SH-SY5Y (cell line): ENCODE results near the gene BAZ2B.

ENCODE experiments used
- GATA2 ChIP-seq: IDR thresholded peaks from 2 replicates; pipeline ENCODE4 v1.6.1; 2011; ENCODE audit warnings: mild to moderate bottlenecking, low read depth, low read length
- GATA3 ChIP-seq: IDR thresholded peaks from 2 replicates; pipeline ENCODE4 v1.6.1; 2011; ENCODE audit warnings: low read depth, mild to moderate bottlenecking, low read length, moderate library complexity

DNA sequence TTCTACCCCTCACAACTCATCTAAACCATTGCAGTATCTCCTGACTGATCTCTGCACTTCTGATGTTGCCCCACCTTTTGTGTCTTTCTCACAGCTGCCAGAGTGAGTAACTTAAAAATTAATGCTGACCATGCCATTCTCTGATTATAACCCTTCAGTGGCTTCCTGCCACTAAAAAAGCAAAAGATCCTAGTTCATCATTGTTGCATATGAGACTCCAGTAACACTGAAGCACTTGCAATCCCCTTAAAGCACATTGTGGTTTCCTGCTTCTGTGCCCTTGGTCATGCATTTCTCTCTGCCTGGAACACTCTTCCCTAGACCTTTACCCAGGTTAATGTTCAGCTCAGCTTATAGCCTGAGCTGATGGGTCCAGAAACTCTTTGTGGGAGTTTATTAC, 234.8 kb downstream of the BAZ2B start:
- TF ChIP-seq GATA2: no peak
- no peak for TF ChIP-seq GATA3
